H54 (cell line): Measurements from ENCODE around the gene ATRX.
A peak's percentile ranks its signal among the peaks of the same experiment; 100 is the strongest.
"Not testable (repeated sequence)": the region's sequence is repeated elsewhere in the genome, so short reads cannot be mapped to it uniquely, and the experiment has no call there.

Source experiments
- DNase-seq: peaks from one replicate; pipeline ENCODE4 v3.0.0; 2011; ENCODE audit warnings: low spot score, mixed read lengths; ENCODE audit not compliant: insufficient read length
- FAIRE-seq: peaks from 3 replicates; lab custom pipeline; 2011; peaks lifted over from hg19 to GRCh38; lab: Jason Lieb, UNC
- POLR2A ChIP-seq: IDR thresholded peaks from 2 replicates; pipeline ENCODE4 v1.6.1; 2011; ENCODE audit warnings: low read depth, mild to moderate bottlenecking, low read length

The ATRX gene

GRCh38 chrX:77785486-77786364 lies at the start of gene ATRX:
Gene ATRX (minus strand): TSS chrX:77786216. CDS start chrX:77786001, 215 bp downstream.
- peak; percentile 93 for FAIRE-seq
- peak; percentile 52 for DNase-seq
- TF ChIP-seq POLR2A, result peak; percentile 76

GRCh38 chrX:77831544-77831943 lies 45.5 kb upstream of the ATRX start:
- not testable (repeated sequence) for FAIRE-seq, DNase-seq

DNA sequence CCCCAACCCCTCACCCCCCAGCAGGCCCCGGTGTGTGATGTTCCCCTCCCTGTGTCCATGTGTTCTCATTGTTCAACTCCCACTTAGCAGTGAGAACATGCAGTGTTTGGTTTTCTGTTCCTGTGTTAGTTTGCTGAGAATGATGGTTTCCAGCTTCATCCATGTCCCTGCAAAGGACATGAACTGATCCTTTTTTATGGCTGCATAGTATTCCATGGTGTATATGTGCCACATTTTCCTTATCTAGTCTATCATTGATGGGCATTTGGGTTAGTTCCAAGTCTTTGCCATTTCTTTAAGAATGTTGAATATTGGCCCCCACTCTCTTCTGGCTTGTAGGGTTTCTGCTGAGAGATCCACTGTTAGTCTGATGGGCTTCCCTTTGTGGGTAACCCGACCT lies 36.0 kb upstream of the ATRX start:
- FAIRE-seq, result not testable (repeated sequence)

GRCh38 chrX:77820091-77820727 lies 34.2 kb upstream of the ATRX start:
- DNase-seq (no peak), FAIRE-seq (no peak)
- TF ChIP-seq POLR2A, result no peak

More for the DNA sequence above, 36.0 kb upstream of the ATRX start:
- DNase-seq, result not testable (repeated sequence)

- DNase-seq (no peak), FAIRE-seq (no peak)
- no peak for TF ChIP-seq POLR2A
Measured at GRCh38 chrX:77814210-77814609, 28.2 kb upstream of the ATRX start.

DNA sequence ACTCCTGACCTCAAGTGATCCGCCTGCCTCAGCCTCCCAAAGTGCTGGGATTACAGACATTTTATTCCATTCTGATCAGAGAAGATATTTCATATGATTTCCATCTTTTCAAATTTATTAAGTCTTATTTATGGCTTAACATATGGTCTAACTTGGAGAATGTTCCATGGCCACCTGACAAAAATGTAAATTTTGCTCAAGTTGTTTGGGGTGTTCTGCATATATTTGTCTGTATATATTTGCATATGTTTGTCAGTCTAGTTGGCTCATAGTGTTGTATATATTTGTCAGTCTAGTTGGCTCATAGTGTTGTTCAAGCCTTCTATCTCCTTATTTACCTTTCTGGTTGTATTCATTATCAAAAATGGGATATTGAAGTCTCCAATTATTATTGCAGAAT lies 16.2 kb upstream of the ATRX start:
- no peak for TF ChIP-seq POLR2A
- no peak for FAIRE-seq

DNA sequence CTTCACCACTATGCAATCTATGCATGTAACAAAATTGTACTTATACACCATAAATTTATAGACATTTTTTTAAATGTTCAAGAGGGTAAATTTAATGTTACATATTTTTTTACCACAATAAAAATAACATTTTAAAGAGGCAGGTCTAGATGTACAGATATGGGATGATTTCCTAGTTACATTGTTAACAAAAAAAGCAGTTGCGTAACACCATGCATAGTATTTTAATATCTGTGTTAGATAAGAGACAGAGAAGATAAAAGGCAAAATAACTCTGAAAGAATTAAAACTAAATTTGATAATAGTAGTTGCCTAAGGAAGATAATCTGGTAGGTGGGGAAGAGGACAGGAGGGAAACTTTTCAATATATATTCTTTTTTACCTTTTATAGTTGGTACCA lies 9.1 kb upstream of the ATRX start:
- TF ChIP-seq POLR2A, result no peak
- FAIRE-seq, result no peak
- no peak for DNase-seq

More for the DNA sequence above, 16.2 kb upstream of the ATRX start:
- no peak for DNase-seq

- no peak for DNase-seq
- no peak for FAIRE-seq
- TF ChIP-seq POLR2A, result no peak
Measured at GRCh38 chrX:77793946-77794345, 7.9 kb upstream of the ATRX start.

GRCh38 chrX:77788050-77788449 lies 2.0 kb upstream of the ATRX start:
- DNase-seq (peak; percentile 27), FAIRE-seq (peak; percentile 97)
- no peak for TF ChIP-seq POLR2A

DNA sequence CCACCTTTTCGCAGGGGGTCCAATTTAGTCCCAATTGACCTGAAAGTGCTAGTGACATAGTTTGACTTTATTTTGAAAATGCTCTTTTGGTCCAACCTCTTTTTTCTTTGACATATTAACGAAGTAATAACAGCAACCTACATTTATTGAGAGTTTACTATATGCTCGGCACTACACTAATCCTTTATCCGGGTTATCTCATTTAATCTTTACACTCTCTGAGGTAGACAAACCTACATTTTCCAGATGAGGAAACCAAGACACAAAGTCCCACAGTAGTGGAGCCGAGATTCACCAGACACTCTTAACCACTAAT lies 307 bp upstream of the ATRX start:
- no peak for TF ChIP-seq POLR2A
- FAIRE-seq (no peak), DNase-seq (no peak)

- no peak for DNase-seq
- TF ChIP-seq POLR2A, result no peak
- FAIRE-seq, result no peak
Measured at GRCh38 chrX:77779695-77780094, 6.3 kb downstream of the ATRX start.

GRCh38 chrX:77776659-77777058 lies 9.4 kb downstream of the ATRX start:
- no peak for FAIRE-seq
- no peak for TF ChIP-seq POLR2A
- no peak for DNase-seq

GRCh38 chrX:77771601-77772000 lies 14.4 kb downstream of the ATRX start:
- FAIRE-seq, result no peak
- no peak for DNase-seq
- no peak for TF ChIP-seq POLR2A

DNA sequence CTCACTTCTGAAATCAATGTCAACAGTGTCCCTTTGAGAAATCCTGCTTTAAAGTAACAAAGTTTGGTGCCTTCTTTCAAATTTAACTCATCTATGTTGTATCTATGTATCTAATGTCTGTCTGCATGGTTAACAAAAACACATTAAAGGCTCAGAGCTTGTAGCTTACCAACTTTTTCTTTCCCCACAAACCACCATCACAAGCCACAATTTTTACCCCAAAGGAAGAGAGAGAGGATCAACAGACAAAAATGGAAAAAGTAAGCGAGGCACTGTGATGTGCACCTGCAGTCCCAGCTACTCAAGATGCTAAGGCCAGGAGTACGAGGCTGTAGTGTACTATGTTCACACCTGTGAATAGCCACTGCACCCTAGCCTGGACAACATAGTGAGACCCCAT lies 17.2 kb downstream of the ATRX start:
- TF ChIP-seq POLR2A, result no peak
- FAIRE-seq, result no peak
- no peak for DNase-seq

GRCh38 chrX:77766212-77766611 lies 19.8 kb downstream of the ATRX start:
- FAIRE-seq, DNase-seq: not testable (repeated sequence)
